ENCODE results near the gene REXO2.

The REXO2 gene

DNA sequence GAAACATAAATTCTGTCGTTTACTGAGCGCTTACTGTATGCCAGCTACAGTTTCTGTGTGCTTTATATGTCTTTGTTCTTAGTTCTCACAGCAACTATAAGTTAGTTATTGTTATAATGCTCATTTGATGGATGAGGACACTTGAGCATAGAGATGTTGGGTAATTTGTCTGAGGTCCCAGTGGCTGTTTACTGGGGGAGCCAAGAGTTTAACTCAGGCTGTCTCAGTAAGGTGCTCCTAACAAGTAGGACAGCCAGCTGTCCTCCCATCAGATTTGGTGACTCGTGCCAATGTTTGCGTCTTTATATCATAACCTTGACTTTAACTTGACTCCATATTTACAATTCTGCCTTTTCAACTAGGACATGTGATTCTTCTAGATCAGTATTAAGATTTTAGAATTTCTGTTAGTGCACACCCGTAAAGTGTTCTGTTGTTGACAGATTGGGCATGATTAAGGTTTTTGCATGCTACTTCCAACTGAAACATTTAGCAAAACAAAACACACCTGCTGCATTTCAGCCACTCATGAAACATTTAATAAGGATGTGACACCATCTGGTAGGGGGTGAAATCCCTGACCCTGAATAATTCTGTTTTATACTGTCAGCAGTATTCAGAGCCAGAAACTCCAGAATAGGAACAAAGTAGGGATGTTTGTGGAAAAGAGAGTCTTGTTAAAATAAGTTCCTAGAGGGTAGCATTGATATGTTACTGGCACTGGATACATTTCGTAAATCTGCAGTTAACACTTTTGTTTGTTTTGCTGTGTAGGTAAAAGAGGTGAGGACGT is 1.9 kb downstream of the REXO2 start:
- DNase-seq (ENCODE audit: low read depth in 2 of 2): no peak

DNA sequence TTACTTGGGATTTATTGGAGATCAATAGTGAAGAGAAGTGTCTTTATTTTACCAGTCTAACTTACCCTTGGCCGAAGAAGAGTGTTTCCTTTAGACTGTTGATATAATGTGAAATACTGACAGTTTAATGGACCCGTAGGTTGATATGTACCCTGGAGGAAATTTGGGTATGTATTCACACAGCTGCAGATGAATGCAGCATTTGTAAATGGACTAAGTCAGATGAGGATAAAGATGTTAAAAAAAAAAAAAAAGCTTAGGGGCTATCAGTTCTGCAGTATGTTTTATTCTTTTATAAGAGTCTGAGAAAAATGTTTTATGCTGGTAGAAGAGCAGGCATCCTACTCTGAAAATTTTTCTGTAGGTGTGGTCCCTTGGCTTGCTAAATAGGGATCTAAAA is 2.7 kb downstream of the REXO2 start:
- no peak for DNase-seq (ENCODE audit: low read depth in 2 of 2)

DNA sequence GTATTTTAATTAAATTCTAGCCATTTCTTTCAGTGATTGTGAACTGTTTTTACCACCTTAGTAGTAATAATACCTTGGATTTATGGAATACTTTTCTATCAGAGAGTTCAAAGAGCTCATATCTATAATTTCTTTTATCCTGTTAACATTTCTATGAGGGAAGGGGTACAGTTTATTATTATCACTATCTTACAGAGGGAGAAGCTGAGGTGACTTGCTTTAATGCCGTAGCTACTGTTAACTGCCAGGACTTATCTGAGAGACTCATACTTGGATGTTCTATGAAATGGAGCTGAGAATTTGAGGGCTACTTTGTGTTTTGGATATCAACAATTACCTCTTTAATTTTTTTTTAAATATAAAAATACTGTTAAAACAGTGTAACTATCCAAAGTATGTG is 3.3 kb downstream of the REXO2 start:
- DNase-seq (ENCODE audit: low read depth in 2 of 2): no peak

DNA sequence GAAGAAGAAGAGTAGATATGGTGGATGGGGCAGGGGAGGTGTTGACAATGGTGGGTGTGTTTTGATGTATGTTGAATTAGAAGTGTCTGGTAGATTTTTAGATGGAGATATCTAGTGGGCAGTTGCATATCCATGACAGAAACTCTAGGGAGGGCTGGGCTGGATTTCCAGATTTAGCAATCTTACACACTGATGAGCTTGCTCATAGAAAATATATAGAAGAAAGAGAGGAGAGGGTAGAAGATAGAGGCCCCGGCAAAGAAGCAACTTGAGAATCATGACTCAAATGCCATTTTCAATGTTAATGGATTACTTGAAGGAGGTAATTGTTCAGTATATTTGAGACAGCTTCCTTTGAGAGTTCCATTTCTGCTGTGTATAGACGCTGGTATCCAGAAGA is 8.2 kb downstream of the REXO2 start:
- DNase-seq (ENCODE audit: low read depth in 2 of 2): no peak

DNA sequence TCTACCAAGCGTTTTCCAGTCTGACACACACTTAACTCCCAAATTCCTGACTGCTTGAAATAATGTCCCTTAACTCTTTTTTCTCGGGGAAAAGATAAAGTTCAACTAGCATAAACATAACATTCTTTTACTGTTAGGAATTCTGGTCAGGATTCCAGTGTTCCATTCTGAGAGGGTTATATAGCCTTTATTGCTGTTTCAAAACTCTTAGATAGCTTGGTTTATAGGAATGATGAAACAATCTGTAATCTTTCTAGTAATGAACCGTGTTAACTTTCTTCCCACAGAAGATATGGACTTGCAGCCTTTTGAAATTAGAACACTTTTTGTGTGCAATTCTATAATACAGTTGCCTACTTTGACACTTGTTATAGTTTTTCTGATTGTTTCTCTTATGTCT is 8.6 kb downstream of the REXO2 start:
- DNase-seq (ENCODE audit: low read depth in 2 of 2): no peak

DNA sequence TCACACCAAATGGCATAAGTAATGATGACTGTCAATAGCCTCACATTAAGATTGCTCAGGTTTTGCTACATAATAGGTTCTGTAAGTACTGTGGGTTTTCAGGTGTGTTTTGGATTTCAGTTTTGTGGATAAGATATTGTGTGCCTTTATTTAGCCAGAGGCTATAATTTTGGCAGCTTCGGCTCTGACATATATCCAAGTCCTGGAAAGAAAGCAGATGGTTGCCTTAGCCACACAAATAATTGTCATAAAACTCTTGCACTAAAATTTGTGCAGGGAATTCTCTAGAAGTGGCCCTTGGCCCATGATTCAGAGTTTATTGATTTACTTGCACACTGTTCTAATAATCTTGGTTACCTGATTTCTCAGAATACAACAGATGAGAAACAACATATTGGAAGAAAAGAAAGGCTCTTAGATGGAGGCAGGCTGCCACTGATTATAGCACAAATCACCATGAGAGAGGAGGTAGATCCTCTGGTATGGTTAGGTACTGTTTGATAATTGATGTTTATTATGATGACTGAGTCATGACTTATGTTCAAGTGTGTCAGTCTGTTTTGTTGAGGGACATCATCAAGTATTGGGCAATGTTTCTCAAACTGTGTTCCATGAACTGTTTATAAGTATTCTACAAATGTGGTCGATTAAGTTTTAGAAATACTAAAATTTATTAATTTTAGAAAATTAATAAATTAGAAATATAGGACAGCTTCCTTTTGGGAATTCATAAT is 9.6 kb downstream of the REXO2 start:
- no peak for DNase-seq (ENCODE audit: low read depth in 2 of 2)

DNA sequence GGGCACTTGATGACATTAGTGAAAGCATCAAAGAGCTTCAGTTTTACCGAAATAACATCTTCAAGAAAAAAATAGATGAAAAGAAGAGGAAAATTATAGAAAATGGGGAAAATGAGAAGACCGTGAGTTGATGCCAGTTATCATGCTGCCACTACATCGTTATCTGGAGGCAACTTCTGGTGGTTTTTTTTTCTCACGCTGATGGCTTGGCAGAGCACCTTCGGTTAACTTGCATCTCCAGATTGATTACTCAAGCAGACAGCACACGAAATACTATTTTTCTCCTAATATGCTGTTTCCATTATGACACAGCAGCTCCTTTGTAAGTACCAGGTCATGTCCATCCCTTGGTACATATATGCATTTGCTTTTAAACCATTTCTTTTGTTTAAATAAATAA is 10.6 kb downstream of the REXO2 start:
- no peak for DNase-seq (ENCODE audit: low read depth in 2 of 2)

DNA sequence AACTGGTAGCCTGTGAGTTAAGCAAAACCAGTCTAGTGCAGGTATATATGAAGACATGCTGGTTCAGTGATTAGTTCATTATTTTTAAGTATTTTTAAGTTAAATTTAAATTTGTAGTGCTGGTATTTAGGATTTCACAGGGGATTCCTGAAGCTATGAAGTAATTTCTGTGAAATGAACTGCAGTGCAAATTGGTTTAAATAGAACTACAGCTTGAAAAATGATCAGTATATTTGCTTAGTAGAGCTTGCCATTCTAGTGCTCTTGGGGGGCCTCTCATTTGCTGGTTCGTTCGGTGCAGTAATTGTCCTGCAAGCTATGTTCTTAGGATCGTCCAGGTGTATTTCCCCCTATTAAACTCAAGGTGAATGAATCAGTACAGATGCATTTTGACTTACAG is 13.1 kb downstream of the REXO2 start:
- no peak for DNase-seq (ENCODE audit: low read depth in 2 of 2)

DNA sequence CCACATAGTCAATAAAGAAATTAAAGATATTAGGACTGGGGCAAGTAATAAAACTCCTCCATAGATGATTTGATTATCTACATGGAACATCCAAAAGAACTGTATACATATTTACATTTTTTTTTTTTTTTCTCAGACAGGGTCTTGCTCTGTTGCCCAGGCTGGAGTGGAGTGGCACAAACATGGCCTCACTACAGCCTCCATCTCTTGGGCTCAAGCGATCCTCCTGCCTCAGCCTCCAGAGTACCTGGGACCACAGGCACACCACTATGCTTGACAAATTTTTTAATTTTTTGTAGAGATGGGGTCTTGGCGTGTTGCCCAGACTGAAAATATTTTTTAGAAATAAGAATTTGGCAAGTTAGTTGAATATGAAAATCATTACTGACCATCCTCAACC is 24.7 kb downstream of the REXO2 start:
- no peak for DNase-seq (ENCODE audit: low read depth in 2 of 2)

DNA sequence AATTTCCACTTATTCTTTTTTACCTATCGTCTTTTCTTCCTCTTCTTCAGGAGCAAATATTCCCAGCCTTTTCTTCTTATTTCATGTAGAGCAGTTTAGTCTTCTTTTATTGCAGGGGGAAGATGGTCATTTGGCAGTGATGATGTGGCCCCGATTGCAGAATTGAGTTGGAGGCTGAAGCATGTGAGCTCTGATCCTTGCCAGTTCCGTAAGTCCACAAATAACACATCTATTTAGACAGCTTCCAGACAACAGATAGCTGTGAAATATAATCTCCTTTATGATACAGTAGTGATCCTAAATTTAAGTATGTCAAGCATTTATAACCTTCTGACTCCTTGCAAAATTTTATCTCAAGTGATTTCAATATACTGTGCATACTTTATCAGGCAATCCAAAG is 27.5 kb downstream of the REXO2 start:
- no peak for DNase-seq (ENCODE audit: low read depth in 2 of 2)

DNA sequence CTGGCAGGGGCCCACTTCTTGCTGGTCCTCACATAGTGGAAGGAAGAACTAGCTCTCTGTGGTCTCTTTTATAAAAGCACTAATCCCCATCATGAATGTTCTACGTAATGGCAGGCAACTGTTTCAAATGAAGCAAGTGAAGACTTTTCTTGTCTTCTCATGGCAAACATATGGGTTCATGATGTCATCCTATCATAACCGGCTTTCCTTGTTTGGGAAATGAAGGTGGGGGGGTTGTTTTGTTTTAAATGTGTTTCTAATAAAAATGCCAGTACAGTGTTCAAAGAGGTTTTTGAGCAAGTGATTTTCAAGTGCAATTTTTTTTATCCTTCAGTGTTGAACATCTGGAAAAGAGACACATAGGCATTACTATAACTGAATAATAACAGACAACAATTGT is 33.4 kb downstream of the REXO2 start:
- no peak for DNase-seq (ENCODE audit: low read depth in 2 of 2)

DNA sequence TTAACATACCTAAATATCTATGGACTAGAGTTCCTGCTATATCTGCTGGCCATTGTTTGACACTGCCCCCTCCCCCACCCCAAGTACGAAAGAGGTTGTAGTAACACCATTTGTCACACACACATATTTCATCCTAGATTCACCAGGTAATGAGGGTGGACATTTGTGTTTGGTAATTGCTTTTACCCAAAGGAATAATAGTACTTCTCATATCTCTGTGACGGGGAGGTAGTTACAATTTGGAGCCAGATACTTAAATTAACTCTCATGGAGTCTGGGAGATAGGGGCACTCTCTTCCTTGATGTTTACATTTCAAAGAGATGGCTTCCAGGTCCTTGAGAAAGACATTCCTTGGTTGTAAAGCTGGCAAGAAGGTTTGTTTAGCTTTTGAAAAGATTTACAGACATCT is 38.7 kb downstream of the REXO2 start:
- DNase-seq (ENCODE audit: low read depth in 2 of 2): no peak

DNA sequence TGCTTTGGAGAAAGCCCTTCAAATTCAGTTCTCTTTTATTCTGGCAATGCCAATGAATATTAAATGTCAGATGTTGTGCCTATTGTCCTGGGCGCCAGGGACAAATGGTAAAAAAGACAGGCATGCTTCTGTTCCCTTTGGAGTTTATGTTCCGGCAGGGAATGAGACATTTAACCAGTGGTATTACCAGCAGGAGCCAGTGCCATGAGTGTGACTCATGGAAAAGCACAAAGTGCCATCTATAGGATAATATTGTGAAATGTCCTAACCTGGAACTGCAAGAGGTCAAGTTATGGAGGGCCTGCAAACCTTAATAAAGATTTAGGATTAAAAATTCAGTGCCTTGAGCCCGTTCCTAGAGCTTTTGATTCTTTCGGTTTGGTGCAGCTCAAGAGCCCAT is 39.5 kb downstream of the REXO2 start:
- no peak for DNase-seq (ENCODE audit: low read depth in 2 of 2)

DNA sequence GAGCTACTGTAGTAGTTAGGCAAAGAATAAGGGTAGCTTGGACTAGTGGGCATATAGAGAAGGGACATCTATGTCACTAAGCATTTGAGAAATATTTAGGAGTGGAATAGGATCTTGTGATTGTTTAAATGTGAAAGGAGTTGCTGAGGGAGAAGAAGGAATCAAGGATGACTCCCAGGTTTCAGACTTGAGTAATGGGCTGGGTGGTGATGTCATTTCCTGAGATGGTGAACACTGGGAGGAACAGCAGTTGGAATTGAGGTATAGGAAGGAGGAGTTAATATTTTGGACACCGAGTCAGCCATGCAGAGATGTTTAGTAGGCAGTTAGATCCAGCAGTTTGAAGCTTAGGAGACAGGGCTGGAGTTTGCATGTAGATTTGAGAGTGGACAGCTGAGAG is 40.1 kb downstream of the REXO2 start:
- DNase-seq (ENCODE audit: low read depth in 2 of 2): no peak

DNA sequence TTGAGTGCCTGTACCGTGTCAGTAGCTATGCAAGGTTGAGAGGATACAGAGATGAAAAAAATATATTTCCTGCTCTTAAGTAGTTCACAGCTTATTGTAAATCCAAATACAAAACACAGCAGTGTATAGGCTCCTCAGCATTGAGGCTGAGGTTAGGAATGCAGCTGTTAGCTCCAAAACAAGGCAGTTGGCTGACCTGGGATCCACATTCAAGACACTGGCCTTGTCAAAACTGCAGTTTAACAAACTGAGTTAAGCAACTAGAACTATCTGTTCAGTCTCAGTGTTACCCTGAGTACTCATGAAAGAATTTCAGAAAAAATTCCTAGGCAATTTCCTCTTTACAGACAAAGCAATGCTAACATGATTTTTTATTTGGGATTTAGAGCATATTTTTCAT is 42.8 kb downstream of the REXO2 start:
- no peak for DNase-seq (ENCODE audit: low read depth in 2 of 2)

DNA sequence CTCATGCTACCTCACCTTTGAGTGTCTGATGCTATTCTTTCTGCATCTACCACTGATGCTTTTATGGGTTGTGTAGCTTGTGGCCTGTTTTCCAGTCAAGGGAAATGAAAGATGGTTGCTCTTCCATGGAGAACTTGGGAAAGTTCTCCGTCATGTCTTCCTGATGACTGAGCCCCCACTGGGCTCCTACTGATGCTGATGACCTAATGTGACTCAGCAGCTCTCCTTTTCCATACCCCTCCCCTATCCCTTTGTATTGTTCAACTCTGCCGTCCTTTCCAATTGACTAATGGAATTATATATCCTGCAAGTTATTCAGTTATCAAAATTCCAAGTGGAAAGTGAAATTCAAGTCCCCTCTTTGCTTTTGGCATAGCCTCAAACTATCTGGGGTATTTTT is 44.7 kb downstream of the REXO2 start:
- no peak for DNase-seq (ENCODE audit: low read depth in 2 of 2)

DNA sequence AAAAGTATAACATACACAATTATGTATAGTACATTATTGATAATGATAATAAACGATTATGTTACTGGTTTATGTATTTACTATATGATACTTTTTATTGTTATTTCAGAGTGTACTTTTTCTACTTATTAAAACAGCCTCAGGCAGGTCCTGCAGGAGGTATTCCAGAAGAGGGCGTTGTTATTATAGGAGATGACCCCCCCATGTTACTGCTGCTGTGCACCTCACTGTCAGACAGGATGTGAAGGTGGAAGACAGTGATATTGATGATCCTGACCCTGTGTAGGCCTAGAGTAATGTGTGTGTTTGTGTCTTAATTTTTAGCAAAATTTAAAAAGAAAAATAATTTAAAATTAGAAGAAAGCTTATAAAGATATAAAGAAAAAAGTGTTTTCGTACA is 57.6 kb downstream of the REXO2 start:
- DNase-seq (ENCODE audit: low read depth in 2 of 2): no peak

DNA sequence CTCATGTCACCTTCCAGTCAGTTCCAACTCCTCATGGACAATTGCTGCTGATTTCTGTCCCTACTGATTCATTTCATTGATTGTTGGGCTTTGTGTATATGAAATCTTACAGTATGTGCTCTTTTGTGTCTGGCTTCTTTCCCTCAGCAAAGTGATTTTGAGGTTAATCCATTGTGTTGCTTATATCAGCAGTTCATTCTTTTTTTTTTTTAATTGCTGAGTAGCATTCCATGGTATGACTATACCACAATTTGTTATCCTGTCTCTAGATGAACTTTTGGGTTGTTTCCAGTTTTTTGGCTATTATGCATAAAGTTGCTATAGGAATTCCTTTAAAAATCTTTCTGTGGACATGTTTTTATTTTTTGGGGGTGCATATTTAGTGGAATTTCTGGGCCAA is 60.5 kb downstream of the REXO2 start:
- no peak for DNase-seq (ENCODE audit: low read depth in 2 of 2)
